Measurements from ENCODE around the gene CCDC149.

GRCh38 chr4:24913119-24913485, 260 bp upstream of the CCDC149 start:
- TF ChIP-seq CTCF (IDR thresholded peaks at IDR 0.05) = no peak
- no peak for TF ChIP-seq POLR2A (IDR thresholded peaks at IDR 0.05)

Data from heart left ventricle (tissue), 13 donors.